Right ventricle myocardium superior (tissue), 1 donor: ENCODE data around the gene LITAF. TPM values are rescaled to one million over a fixed set of nuclear protein-coding genes. Genes with fewer than 3 reads are reported as not detected.
"Not testable (repeated sequence)": the region's sequence is repeated elsewhere in the genome, so short reads cannot be mapped to it uniquely, and the experiment has no call there.

Experiments used
- ATAC-seq: fragments of 200-7000 bp; cut with Tn5 transposase; one replicate; pipeline ENCODE4 v1.9.1; 2020; ENCODE audit warnings: mild to moderate bottlenecking; ENCODE audit not compliant: poor library complexity
- DNase-seq: peaks from one replicate; pipeline ENCODE4 v3.0.0-alpha.2; 2020
- intact Hi-C: fragments of 100-400 bp; cut with DNase I; formaldehyde crosslinking; loops from one replicate; pipeline ENCODE4 v1.11.2; 2022
- total RNA-seq: library from RNA; stranded (reverse); fragmentation: NEBNext Ultra II Directional; extraction: Animal tissue kit (Norgen Biotek cat#: 25700); gene quantifications from one replicate; pipeline ENCODE4 v1.2.1, GENCODE V29; 2021
- donor health status: DM: no; HTN: yes; CAD: no; lungs with severe emphysema.

LITAF gene
- total RNA-seq, 1 donor from 2014 or later = 74.3 TPM

DNA sequence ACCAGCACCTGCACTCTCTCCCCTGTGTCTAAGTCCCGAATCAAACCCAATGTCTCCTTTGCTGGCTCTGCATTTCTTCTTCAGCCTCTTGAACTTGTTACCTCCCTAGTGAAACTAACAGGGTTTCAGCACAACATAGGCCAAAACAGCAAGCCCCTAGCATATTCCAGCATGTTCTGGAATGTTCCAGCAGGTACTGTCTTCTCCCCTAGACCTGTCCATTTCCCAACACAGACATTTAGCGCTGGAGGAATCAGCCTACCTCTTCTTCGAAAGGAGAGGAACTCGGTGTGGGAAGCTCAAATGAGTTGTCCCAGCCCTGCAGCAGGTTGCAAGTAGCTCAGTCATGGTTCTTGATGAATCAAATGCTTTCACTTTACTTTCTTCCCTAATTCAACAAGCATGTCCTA lies 47.1 kb downstream of the LITAF start:
- ATAC-seq (no peak), DNase-seq (no peak)
- intact Hi-C loops = no loop called here

DNA sequence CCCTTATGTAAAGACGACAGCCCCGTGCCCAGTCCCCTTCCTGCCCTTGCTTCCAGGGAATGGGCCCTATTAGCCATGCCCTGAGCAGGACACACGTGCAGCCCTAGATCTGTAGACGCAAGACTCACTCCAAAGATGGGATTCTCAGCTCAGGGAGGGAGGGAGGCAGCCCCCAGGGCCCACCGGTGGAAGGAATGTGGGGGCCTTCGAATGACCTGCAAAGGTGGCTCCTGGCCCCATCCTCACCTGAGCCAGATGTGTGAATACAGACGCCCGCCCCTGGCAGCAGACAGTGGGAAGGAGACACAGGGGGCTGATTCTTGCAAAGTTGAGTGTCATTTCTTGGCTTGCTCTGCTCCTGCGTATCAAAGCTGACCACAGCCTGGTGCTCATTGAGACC lies 47.8 kb downstream of the LITAF start:
- intact Hi-C loops = no loop called here
- DNase-seq (no peak), ATAC-seq (no peak)

DNA sequence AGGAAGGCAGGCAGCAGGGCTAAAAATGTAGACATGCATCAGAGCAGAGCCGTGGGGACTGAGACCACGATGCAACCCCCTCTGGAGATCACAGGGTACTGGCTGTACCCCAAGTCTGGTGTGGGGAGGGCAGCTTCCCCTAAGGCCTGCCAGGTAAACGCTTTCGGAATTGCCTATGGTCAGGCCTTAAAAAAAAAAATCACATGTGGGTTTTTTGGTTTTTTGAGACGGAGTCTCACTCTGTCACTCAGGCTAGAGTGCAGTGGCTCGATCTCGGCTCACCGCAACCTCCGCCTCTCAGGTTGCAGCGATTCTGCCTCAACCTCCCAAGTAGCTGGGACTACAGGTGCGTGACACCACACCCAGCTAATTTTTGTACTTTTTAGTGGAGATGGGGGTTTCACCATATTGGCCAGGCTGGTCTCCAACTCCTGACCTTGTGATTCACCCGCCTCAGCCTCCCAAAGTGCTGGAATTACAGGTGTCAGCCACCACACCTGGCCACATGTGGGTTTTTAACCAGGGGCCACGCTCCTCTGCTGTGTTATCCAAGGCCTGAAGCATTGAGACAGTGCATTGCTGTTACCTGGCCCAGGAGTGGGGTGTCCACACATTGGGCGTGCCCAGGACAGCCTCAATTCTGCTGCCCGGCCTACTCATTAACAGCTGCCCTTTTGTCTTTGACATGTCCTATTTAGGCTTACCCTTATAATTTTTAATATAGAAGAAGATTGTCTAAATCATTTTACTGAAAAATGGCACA lies 50.4 kb downstream of the LITAF start:
- no peak for DNase-seq
- intact Hi-C loops = no loop called here
- no peak for ATAC-seq

DNA sequence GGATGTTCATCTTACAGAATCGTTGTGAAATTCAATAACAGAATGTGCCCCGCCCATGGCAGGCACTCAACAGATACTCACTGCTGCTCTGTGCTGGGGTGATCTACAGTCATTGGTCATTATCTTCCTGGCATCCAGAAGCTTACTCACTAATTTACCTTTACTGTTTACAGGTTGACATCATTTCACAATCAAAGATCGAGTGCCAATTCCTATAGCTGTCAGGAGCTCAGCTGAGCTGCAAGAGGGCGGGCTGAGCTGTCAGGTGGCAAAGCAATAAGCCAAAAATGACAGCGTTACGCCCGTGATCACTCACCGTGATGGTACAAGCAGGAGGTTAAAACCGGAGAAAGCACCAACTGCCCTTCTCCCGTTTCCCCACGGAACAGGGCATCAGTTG lies 51.2 kb downstream of the LITAF start:
- DNase-seq = no peak
- ATAC-seq = no peak
- intact Hi-C loops = no loop called here

DNA sequence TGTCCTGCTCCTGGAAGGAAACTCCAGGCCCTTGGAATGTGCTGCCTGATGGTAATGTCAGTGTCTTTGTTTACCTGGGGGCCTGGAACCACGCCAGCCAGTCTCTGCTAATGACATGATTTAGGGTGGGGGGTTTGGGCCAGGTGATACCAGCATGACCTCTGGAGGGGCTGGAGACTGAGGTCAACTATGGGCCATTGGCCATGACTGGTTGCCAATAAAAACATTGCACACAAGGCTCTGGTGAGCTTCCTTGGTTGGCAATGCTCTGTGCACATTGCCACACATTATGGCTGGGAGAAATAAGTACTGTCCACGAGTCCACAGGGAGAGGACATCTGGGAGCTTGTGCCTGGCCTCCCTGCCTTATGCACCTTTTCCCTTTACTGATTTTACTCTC lies 52.5 kb downstream of the LITAF start:
- intact Hi-C loops = loop anchor here (5.0 kb wide), 1 partner anchor 183 kb away; no protein-coding TSS in a partner anchor
- ATAC-seq (no peak), DNase-seq (no peak)

DNA sequence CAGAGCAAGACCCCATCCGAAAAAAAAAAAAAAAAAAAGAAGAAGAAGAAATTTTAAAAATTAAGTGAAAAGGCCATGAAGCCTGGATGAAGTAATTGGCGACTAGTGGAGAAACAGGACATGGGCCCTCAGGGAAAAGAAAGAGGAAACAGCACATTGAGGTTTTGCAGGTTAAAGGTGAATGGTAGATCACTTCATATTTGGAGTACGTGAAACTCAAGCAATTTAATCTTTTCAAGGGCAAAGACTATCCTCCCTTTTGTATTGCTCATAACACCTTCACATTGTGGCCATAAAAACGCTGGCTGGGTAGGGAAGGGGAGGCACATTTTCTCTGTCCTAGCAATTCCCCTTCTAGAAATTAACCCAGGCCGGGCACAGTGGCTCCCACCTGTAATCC lies 53.1 kb downstream of the LITAF start:
- ATAC-seq = no peak
- no peak for DNase-seq
- intact Hi-C loops = loop anchor here (5.0 kb wide), 1 partner anchor 184 kb away; no protein-coding TSS in a partner anchor

DNA sequence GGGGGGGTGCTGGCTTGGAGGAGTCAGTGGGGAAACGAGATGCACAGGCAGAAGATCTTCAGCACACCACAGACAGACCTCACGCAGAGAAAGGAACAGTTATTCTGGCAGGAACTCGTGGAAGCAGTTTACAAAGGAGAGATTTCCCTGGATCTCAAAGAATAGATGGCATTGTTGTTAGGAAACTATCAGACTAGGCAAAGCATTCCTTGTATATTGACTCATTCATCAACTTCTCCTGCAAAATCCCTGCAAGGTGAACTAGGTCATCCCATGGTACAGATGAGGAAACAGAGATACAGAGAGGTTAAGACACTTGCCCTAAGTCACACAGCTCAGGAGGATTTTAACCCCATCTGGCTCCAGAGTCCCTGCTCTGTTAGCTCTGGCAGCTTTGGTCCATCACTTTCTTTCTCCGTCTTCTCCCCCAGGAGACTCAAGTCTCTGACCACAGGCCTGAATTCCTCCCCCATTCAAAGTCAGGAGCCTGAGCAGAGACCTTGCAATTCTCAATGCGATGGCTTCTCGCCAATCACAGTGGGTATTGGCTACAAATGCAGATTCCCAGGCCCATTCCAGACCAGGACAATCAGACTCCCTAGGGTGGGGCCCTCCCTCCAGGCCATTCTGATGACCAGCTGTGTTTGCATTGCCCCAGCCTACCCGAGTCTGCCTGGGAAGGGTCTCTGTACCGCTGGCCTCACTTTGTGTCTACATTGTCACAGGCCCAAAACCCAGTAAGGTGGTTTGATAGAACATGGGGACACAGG lies 56.4 kb downstream of the LITAF start:
- no peak for ATAC-seq

DNA sequence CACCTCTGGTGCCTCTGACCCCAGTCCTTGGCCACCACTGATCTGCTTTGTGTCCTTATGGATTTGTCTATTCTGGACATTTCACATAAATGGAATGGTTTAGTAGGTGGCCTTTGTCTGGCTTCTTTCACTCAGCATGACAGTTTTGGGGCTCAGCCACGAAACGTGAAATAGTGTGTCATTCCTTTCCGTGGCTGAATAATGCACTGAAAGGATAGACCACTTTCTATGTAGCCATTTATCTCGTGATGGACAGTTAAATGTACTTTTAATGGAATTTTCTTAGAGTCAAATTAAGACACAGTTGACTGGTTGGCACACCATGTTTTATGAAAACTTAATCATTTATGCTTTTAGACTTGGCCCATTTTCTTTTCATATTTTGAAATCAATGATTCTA lies 57.4 kb downstream of the LITAF start:
- DNase-seq = no peak
- ATAC-seq = no peak
- intact Hi-C loops = no loop called here

More for the DNA sequence above, 56.4 kb downstream of the LITAF start:
- intact Hi-C loops = loop anchor here (5.0 kb wide), 1 partner anchor 187 kb away; no protein-coding TSS in a partner anchor
- DNase-seq = no peak

DNA sequence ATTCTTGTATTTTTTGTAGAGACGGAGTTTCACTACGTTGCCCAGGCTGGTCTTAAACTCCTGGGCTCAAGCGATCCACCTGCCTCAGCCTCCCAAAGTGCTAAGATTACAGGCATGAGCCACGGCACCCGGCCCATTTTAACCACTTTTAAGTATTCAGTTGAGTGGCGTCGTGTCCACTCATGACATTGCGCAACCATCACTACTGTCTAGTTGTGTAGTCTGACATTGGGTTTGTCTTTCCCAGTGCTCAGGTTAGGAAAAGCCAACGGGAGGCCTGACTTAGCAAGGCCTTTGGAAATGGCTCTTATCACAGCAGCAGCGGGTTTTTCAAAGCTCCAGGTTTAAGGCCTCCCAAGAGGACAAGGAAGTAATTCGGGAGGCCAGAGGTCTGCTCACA lies 58.7 kb downstream of the LITAF start:
- DNase-seq (no peak), ATAC-seq (no peak)
- intact Hi-C loops = no loop called here

DNA sequence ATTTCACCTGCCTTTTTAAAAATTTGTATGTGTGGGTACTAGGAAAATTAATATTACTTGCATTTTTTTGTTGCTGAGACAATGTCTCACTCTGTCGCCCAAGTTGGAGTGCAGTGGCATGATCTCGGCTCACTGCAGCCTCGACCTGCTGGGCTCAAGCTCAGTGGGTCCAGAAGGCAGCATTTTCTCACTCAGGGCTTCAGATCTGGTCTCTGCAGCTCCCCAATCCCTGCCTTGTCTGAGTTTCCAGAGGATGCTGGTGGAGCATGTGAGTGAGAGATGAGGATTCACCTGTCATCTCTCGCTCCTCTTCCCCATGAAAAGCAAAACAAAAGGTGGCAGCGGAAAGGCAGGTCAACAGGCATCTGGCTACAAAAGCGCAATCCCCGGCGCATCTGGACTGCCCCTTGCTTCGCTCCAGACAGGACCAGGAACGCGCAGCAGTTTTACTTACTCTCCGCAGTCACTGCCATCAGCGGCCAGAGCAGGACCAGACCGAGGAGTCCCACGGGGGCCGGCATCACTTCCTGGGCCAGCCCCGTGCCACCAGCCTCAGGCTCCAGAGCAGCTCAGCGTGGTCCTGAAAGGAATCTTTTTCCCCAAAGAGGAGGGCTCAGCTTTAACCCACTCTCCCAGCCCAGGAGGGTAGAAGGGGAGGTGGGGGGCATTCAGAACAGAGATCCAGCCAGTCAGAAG lies 59.9 kb downstream of the LITAF start:
- intact Hi-C loops = no loop called here
- ATAC-seq (no peak), DNase-seq (no peak)

DNA sequence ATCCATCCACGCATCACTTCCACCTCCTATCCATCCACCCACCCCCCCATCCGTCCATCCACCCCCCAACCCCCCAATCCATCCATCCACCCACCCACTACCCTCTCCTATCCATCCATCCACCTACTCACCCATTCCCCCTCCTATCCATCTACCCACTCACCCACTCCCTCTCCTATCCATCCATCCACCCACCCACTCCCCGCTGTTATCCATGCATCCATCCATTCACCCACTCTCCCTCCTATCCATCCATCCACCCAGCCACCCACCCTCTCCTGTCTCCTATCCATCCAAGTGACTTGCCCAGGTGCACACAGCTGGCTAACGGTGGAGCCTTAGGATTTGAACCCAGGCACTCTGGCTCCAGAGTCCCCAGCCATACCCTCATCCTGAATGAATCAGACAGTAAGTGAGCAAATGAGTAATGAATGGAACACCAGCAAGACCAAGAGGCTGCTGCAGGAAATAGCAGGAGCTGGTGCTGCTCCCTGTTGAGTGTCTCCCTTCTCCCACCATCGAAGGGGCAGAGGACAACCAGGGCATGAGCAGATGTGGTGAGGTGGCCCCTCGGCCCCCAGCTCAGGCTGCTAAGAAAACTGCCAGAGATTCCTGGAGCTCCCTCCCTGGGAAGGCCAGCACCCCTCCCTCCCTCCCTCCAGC lies 62.5 kb downstream of the LITAF start:
- ATAC-seq (no peak), DNase-seq (no peak)
- intact Hi-C loops = no loop called here

DNA sequence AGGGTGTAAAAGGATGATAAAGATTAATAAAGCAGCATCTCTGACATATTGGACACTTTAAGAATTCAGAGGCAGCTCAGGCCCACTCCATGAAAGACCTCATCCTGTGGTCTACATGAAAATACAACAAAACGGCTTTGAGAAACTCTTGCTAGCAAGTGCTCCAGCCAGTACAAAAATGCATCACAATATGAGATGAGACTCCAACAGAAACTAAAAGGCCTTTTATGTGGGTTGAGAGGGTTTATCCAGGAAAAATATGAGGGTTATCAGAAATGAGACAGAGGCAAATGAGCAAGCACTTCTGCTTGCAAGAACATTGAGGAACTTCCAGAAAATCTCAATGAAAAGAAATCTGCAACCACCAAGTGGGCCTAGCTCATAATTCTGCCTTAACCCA lies 65.7 kb downstream of the LITAF start:
- DNase-seq (no peak), ATAC-seq (no peak)
- intact Hi-C loops = no loop called here

DNA sequence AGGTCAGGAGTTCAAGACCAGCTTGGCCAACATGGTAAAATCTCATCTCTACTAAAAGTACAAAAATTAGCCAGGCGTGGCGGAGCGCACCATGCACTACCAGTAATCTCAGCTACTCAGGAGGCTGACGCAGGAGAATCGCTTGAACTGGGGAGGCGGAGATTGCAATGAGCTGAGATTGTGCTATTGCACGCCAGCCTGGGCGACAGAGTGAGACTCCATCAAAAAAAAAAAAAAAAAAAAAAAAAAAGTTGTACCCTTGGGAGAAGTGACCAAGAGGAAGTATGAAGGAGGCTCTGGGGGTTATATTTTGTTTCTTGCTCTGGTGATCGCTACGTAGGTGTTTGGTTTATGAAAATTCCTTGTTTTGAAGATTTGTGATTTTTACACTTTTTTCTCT lies 66.3 kb downstream of the LITAF start:
- intact Hi-C loops = no loop called here
- ATAC-seq = no peak

DNA sequence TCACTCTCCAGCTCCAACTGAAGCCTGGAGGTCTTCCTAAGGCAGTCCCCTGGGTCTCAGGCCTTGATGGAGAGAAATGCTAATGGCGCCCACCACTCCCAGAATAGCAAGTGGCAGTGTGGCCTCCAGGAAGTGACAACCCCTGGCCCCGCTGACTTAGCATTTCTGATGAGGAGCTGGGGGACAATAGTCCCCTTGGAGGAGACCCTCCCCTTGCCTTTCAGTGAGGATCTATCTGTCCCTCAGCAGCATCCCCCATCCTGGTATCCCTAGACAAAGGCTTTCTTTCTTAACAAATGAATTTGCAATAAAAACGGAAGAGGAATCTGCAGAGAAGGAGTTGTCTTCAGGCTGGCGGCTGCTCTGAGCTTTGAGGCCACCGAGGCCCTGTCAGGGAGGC lies 68.8 kb downstream of the LITAF start:
- intact Hi-C loops = no loop called here
- no peak for ATAC-seq
- no peak for DNase-seq

More for the DNA sequence above, 66.3 kb downstream of the LITAF start:
- DNase-seq = no peak

DNA sequence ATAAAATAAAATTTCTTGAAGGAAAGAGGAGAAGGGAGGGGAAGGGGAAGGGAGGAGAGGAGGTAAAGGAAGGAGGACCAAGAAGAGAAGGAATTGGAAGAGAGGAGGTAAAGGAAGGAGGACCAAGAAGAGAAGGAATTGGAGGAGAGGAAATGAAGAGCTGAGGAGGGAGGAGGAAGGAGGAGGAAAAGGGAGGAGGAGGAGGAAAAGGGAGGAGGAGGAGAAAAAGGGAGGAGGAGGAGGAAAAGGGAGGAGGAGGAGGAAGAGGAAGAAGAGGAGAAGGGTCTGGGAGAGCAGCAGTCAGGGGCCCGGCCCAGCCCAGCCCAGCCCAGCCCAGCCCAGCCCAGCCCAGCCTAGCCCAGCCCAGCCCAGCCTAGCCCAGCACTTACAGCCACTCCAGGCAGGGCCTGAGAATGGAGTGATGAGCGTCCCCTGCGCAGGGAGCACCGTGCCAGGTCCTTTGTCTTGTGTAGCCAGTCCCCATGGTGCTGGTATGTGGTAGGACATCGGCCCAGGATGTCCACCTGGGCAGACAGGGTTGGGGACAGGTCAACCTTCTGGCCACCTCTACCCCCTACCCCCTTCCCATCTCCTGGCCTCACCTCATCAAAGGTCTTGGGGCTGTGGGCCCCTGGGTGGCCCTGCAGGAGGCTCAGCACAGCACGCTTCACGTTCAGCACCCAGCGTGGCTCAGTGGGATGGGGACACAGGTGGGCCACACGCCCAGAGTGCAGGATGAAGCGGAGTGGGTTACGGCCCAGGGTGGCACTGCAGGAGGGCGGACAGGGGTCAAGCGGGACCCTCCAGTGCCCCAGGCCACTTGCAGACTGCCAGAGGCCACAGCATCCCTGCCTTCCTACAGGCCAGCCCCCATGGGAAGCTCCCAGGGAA lies 70.9 kb downstream of the LITAF start:
- DNase-seq (no peak), ATAC-seq (no peak)
- intact Hi-C loops = no loop called here

DNA sequence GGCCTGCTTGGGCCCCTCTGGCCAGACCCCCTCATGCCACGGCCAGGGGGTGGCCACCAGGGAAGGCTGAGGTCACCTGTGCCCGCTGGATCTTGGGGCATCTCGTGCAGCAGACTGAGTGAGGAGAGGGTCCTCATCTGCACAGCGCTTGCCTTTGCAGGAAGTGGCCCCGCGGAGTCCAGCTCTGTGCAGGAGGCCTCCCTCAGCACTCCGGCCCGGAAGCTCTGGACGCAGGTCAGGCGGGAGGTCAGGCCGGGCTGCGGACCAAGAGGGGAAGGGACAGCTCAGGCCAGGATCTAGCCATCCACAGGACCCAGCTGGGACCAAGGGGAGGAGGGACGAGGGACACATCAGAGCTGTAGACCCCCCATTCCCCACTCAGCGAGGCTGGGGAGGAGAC lies 72.4 kb downstream of the LITAF start:
- ATAC-seq = no peak
- intact Hi-C loops = no loop called here
- no peak for DNase-seq

DNA sequence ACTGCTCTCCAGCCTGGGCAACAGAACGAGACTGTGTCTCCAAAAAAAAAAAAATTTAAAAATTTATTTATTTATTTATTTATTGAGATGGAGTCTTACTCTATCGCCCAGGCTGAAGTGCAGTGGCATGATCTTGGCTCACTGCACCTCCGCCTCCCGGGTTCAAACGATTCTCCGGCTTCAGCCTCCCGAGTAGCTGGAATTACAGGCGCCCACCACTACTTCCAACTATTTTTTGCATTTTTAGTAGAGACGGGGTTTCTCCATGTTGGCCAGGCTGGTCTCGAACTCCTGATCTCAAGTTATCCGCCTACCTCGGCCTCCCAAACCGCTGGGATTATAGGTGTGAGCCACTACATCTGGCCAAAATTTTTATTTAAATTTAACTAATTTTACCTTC lies 73.4 kb downstream of the LITAF start:
- DNase-seq, intact Hi-C loops: not testable (repeated sequence)

DNA sequence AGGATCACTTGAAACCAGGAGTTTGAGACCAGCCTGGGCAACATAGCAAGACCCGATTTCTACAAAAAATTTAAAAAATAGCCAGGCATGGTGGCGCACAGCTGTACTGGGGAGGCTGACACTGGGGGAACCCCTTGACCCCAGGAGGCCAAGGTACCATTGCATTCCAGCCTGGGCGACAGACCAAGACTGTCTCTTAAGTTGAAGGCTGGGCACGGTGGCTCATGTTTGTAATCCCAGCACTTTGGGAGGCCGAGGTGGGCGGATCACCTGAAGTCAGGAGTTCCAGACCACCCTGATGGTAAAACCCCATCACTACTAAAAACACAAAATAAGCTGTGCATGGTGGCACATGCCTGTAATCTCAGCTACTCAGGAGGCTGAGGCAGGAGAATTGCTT lies 74.9 kb downstream of the LITAF start:
- DNase-seq = no peak
- no peak for ATAC-seq

More for the DNA sequence above, 73.4 kb downstream of the LITAF start:
- ATAC-seq = not testable (repeated sequence)

More for the DNA sequence above, 74.9 kb downstream of the LITAF start:
- intact Hi-C loops = no loop called here
